ENCODE measurements around the gene HDAC4. TPM values are rescaled to one million over a fixed set of nuclear protein-coding genes. Genes with fewer than 3 reads are reported as not detected.

Gene HDAC4
- total and polyA plus RNA-seq, 9 of the 15 experiments (the other 6 are each of a cell fraction or from before 2014, with no cell fraction given), result 0.11 to 20.2 (median 4.0) TPM

DNA sequence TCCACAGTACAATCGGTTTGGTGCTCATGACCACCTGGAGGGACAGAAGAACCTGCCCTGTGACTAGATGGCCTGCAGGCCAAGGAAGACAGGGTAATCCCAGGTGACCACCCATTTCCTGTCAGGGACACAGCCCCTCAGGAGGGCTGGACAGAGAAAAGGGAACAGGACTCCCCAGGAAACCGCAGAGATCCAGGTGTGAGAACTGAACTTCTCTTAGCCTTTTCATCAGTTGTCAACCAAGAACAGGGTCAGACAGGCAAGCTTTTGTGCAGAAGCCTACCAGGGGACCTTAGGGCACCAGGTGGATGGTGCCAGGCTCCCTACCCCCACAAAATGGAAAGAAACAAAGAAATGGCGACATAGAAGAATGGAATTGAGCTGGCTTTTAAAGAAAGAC is 132.3 kb downstream of the HDAC4 start:
- CTCF ChIA-PET (ENCODE audit: low intra/inter-chr PET ratio), result no interaction called here
- Histone ChIP-seq H3K9me3 (replicated peaks; ENCODE audit: control insufficient read depth, insufficient read depth, low read depth, low read length) (no peaks in the 10 kb centered on the region), H3K27ac (ENCODE audit: extremely low read depth, low read depth, low read length) (no peak overlapping the region), H3K36me3 (ENCODE audit: control insufficient read depth, insufficient read depth, low read length) (peaks cover 2% of the 10 kb centered on the region; the same call in 1 of the 3 replicates), H3K9me1 (ENCODE audit: control insufficient read depth, insufficient read depth, low read length) (no peaks in the 10 kb centered on the region), H3K4me2 (ENCODE audit: insufficient read depth, low read length) (no peak overlapping the region), H4K20me1 (replicated peaks; ENCODE audit: control insufficient read depth, insufficient read depth, low read length) (peaks cover 19% of the 10 kb centered on the region; the same call in 1 of the 2 replicates), H3K79me2 (ENCODE audit: control insufficient read depth, insufficient read depth, low read length) (peaks cover 86% of the 10 kb centered on the region), H3K9ac (ENCODE audit: insufficient read depth in 1 of 2, low read depth in 2 of 2, low read length in 2 of 2) (no peak overlapping the region), H3K27me3 (ENCODE audit: control insufficient read depth in 2 of 2, insufficient read depth in 2 of 2, low read length in 2 of 2) (no peaks in the 10 kb centered on the region), H2AFZ (ENCODE audit: low read depth, low read length) (no peak overlapping the region), H3K4me1 (replicated peaks in 1 of 2; ENCODE audit: control insufficient read depth in 2 of 2, insufficient read depth in 2 of 2, low read length in 2 of 2) (peaks cover 34 to 49% of the 10 kb centered on the region in 2 experiments; a peak in 4 of 5 replicates), H3K4me3 (no peak overlapping the region)
- BruUV-seq (replicated peaks), result no TSS peak
- no peak for TF ChIP-seq RBM39 (optimal IDR thresholded peaks at IDR 0.05; ENCODE audit: low read depth, low read length)
- TF ChIP-seq POU5F1 (IDR thresholded peaks at IDR 0.05; ENCODE audit: borderline replicate concordance, low read depth, low read length, partially characterized antibody), result no peak
- no peak for TF ChIP-seq MEF2A (IDR thresholded peaks at IDR 0.05; ENCODE audit: control insufficient read depth, low read depth, low read length)
- no peak for TF ChIP-seq STAG1 (CRISPR knock-in tag; IDR thresholded peaks at IDR 0.05; ENCODE audit: borderline replicate concordance)
- TF ChIP-seq ZNF561 (CRISPR knock-in tag; conservative IDR thresholded peaks at IDR 0.05), result no peak
- no peak for TF ChIP-seq HBP1 (CRISPR knock-in tag; IDR thresholded peaks at IDR 0.05)
- no peak for TF ChIP-seq E2F6 (IDR thresholded peaks at IDR 0.05; ENCODE audit: borderline replicate concordance in 1 of 2, extremely low read depth in 1 of 2, insufficient read depth in 1 of 2, insufficient read length in 1 of 2, low read depth in 1 of 2, low read length in 1 of 2, poor library complexity in 1 of 2, severe bottlenecking in 1 of 2)
- no peak for TF ChIP-seq USF1 (CRISPR knock-in tag; IDR thresholded peaks at IDR 0.05)
- in situ Hi-C loops (cut with MboI), result no loop called here
- intact Hi-C loops (cut with micrococcal nuclease), result loop anchor here (5.0 to 10.0 kb wide), 2 partner anchors 129 to 234 kb away; no protein-coding TSS in a partner anchor
- ATAC-seq (no peak), FAIRE-seq (no peak), DNase-seq (ENCODE audit: extremely low read depth in 1 of 4, low spot score in 3 of 4) (no peak)
- POLR2A ChIA-PET, result no interaction called here
- WGBS (ENCODE audit: insufficient coverage, low coverage, missing lambda C conversion rate), result 55% methylated on average over 3 of the region's 3 CpGs
